GM18508 (cell line): ENCODE results near the gene KCNJ12.
A peak's percentile ranks its signal among the peaks of the same experiment; 100 is the strongest.
"Not testable (repeated sequence)": the region's sequence is repeated elsewhere in the genome, so short reads cannot be mapped to it uniquely, and the experiment has no call there.

ENCODE experiments used
- ATAC-seq: cut with Tn5 transposase; IDR thresholded peaks from one replicate; pipeline ENCODE4 v1.9.1; 2021; ENCODE audit warnings: moderate number of reproducible peaks; ENCODE audit not compliant: insufficient read depth, unreplicated experiment

KCNJ12 gene

DNA sequence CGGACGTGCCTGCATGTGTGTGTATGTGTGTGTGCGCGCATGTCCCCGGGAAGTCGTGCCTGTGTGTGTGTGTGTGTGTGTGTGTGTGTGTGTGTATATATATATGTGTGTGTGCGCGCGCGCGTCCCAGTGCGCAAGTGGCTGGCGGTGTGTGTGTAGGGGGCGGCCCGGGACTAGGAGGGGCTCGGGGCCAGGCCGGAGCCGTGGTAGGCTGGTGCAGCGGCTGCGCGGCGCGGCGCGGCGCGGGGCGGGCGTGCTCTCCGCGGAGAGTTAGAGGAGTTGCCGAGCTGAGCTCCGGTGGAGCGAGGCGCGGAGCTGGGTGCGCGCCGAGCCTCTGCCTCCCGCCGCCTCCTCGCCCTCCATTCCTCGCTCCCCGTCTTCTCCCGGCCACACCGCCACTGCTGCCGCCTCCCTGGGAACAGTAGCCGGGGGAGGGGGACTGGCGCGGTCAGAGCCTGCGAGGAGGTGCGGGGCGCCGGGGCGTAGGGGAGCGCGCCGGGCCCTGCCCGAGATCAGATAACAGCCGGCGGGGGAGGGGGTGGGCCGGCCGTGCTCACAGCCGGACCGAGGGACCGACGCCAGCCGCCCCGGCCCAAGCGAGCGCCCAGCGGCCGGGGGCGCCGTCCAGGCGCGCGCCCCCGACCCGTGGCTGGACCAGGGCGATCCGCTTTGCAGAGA, at the start of gene KCNJ12:
KCNJ12 (plus strand) TSS at position 277 of the 678 bp plus-strand sequence. CDS start 38,986 bp downstream, outside the sequence.
- ATAC-seq, result no peak

DNA sequence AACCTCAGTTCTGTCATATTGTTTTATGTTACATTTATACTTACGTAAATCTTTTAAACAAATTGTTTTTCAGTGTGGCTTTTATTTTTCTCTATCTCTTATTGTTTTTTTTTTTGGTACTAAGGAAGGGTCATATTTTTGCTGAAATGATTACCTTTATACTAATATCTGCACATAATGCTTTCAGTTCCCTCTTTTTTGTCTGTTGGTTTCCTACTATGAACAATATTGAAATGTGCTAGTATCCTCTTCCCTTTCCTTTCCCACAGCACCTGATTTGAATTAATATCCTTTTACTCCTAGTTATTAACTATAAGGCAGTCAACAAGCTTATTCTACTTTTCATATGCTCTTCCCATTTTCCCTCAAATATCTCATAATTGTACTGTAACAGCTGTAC, 48.2 kb upstream of the KCNJ12 start:
- not testable (repeated sequence) for ATAC-seq

DNA sequence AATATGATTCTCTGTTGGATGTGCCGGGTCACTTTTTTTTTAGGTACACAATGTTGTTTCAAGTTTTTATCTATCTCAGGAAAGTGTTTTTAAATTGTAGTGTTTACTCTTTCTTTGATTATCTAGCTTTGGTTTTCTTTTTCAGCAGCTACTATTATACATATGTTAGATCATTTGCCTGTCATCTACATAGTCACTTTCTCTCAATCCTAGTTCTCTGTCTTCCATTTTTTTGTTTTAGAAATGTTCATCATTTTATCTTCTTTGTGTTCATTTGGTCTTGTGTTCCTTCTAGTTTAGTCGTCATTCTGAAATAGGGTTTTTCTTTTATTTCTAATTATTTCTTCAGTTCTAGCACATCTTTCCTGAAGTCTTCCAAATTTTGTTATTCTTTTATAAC, 47.4 kb upstream of the KCNJ12 start:
- not testable (repeated sequence) for ATAC-seq

DNA sequence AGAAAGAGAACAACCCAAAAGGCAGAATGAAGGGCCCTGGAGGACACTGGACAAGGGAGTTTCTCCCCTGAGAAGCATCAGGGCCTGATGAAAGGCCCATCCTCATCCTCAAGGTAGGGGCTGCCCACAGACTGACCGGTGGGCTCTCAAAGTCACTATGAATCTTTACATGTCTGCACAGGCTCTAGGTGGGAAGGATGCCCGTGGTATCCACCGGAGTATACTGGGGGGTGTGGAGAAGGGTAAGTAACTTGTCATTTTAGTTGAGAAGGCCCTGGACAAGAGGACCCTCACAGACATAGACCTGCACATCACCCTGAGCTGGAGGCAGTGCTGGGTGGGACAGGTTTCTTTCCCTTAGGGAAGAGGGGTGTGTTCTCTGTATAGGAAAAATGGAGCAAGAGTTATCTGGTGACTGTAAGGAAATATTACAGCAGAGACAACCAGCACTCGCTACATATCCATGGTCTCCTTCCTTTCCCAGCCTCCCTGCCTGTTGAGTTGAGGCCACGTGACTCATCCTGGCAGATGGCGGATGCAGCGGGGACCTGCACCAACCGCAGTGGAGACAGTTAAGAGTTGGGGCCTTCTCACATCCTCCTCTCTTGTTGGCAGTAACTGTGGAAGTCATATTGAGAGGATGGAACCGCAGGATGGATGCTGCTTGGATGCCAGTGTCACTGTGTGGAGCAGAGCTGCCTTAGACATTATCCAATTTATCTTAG, 45.6 kb upstream of the KCNJ12 start:
- no peak for ATAC-seq

DNA sequence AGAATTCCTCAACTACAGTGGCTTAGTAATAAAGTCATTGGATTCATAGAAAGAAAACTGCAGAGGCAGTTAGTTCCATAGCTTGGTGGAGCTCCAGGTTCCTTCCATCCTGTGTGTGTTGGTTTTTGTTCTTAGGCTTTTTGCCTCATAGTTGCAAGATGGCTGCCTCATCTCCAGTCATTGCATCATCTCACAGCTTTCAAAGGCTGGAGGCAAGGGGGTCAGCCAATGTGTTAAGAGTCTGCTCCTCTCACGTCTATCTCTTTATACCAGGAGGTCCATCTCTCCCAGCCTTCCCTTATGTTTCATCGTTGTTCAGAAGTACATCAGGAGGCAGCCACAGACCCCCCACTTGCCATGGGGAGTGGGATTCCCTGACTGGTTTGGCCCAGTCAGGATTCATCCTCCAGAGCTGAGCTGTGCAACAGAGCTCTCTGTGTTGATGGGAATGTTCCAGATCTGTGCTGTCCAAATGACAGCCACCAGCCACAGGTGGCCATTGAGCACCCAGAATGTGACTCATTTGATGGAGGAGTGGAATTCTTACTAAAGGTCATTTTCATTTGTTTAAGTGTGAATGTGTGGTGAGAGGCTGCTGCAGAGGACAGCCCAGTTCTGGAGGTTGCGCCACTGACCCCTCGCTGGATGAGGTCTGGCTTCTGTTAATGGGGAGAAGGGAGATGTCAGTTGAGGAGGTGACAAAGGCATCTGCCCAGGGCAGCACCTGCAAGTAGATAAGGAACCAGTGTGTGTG, 39.4 kb upstream of the KCNJ12 start:
- ATAC-seq, result not testable (repeated sequence)

DNA sequence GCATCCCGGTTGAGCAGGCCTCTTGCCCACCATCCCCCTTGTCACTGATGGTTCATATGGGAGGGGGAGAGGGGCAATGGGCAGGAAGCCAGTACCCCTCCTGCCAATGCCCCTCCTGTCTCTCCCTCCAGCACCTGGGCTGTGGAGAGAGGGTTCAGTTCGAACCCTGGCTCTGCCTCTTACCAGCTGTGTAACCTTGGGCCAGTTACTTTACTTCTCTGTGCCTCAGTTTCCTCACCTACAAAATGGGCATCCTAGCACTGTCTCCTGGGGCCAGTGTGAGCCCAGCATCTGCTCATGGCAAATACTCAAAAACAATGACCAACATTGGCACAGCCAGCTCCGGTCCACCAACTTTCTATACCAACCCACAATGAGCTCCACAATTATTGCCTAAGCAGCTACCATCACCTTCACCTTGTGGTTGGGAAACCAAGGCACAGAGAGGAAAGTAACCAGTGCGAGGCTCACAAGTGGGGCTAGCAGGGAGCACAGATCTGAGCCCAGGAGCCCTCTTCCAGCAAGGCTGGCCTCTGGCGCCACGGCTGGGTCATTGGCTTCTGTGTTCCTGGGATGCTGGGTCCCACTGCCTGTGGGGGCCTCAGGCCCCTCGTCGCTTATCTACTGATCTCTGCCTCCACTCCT, 38.1 kb upstream of the KCNJ12 start:
- ATAC-seq, result not testable (repeated sequence)

- no peak for ATAC-seq
Observed at GRCh38 chr17:21339011-21339410, 37.1 kb upstream of the KCNJ12 start.

DNA sequence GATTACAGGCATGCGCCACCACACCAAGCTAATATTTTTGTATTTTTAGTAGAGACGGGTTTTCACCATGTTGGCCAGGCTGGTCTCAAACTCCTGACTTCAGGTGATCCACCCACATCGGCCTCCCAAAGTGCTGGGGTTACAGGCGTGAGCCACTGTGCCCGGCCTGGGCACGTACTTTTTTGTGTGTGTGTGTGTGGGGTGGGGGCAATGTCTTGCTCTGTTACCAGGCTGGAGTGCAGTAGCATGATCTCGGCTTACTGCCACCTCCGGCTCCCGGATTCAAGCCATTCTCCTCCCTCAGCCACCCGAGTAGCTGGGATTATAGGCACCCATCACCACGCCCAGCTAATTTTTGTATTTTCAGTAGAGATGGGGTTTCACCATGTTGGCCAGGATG, 36.6 kb upstream of the KCNJ12 start:
- ATAC-seq, result not testable (repeated sequence)

DNA sequence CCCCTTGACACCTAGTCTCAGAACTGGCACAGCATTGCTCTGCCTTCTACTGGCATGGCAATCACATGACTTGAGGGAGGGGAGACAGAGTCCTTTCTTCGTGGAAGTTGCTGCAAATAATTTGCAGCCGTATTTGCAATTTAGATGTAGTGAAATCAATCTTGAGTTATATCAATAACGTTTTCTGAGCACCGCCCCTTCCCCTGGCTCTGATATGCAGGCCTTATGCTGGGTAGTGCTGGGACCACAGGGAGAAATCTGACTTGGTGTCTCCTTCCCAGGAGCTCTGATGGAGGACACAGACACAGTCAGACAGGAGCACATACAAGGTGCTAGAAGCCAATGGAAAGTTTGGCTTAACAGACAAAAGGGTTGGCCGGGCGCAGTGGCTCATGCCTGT, 35.8 kb upstream of the KCNJ12 start:
- not testable (repeated sequence) for ATAC-seq

GRCh38 chr17:21341279-21341678, 34.9 kb upstream of the KCNJ12 start:
- not testable (repeated sequence) for ATAC-seq

DNA sequence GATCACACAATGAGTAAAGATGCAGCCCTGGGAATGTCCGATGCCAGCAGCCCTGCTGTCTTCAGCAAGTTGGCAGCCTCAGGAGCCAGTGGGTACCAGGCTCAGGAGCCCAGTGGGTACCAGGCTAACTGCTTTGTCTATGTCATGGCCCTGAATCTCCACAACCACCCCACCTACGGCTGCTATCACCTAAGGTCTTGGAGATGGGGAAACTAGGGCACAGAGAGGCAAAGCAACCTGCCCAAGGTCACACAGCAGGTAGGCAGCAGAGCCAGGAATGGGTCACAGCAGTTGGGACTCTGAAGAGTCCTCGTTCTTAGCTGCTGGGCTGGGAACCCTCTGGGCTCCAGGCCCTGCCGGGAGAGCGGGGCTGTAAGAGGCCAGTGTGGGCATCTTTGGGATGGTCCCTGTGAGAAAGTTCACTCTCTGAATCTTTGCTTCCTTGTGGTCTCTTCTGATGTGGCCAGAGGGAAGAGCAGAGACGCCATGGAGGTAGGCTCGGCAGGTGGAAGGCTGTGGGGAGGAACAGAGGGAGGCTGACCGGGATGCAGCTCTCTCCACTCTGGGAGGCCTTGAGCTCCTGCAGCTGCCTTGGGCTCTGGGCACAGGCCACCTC, 34.1 kb upstream of the KCNJ12 start:
- not testable (repeated sequence) for ATAC-seq

- not testable (repeated sequence) for ATAC-seq
Observed at GRCh38 chr17:21343061-21343949, 32.9 kb upstream of the KCNJ12 start.

DNA sequence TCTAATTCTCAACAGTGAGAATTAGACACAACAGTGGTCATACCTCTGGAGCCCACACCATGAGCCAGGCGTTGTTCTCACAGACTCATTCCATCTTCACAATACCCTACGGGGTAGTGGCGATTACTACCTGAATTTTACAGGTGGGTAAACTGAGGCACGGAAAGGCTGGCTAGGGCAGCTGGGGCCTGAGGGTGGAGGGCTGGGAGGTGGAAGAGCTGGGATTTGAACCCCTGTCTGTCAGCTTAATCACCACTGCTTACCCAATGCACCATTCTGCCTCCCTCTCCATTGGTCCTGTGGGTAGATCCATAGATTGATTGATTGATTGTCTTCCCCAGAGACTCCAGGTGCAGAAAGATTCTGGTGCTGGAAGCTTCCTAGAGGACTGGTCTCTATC, 31.4 kb upstream of the KCNJ12 start:
- ATAC-seq, result not testable (repeated sequence)

- no peak for ATAC-seq
Observed at GRCh38 chr17:21345236-21345635, 30.9 kb upstream of the KCNJ12 start.

- ATAC-seq, result not testable (repeated sequence)
Observed at GRCh38 chr17:21346107-21346506, 30.1 kb upstream of the KCNJ12 start.

- not testable (repeated sequence) for ATAC-seq
Observed at GRCh38 chr17:21346651-21347250, 29.4 kb upstream of the KCNJ12 start.

GRCh38 chr17:21347660-21348059, 28.5 kb upstream of the KCNJ12 start:
- ATAC-seq, result not testable (repeated sequence)

GRCh38 chr17:21348081-21348925, 27.9 kb upstream of the KCNJ12 start:
- ATAC-seq, result peak; percentile 54
